Measurements from ENCODE around the gene MAP1B. TPM values are rescaled to one million over a fixed set of nuclear protein-coding genes. Genes with fewer than 3 reads are reported as not detected.

MAP1B gene
- total and polyA plus RNA-seq, 9 of the 15 experiments (the other 6 are each of a cell fraction or from before 2014, with no cell fraction given) = 5.2 to 66.1 (median 17.3) TPM

DNA sequence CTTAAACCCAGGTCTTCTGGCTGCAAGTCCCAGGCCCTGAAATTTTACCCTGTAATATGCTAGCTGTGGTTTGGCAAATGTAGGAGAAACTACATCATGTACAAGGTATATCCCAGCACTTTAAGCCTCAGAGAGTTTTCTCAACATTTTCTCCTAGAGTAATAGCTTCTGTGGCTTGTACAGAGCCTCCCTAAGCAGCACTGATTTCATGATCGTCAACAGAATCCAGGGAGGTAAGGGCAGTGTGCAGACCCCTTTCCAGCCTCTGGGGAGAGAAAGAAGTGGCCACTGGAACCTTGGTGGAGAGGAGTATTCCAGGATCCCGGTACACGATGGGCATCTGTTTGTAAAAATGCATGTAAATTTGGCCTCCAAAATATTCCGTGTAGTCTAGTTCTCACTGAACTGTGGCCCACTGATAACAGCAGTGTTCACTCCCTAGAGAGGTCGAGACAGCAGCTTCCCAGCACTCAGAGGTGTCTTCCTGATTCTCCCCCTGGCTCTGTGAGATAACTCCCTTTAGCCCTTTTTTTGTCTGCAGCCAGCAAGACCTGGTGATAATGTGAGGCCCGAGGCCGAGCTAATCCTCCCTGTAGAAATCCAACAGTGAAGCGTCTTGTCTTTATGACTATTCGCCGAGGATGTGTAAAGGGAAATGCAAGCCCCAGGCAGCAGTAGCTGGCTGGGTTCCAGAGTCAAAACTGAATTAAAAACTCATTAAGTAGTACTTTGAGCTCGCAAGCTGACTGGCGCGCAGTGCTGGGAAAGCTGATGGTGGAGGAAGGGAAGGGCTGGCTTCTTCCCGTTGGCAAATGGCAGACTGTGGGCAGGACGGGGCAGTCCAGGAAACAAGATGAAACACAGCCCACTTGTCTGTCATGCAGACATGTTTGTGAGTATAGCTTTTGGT, 59.0 kb downstream of the MAP1B start (continued):
- TF ChIP-seq SOX6 (IDR thresholded peaks at IDR 0.05) (peak; percentile 85), ZBTB1 (CRISPR knock-in tag; IDR thresholded peaks at IDR 0.05; ENCODE audit: borderline replicate concordance, low read depth) (no peak), KDM2B (CRISPR knock-in tag; IDR thresholded peaks at IDR 0.05) (no peak), SNIP1 (IDR thresholded peaks at IDR 0.05; ENCODE audit: low read depth) (no peak), SRF (CRISPR knock-in tag; IDR thresholded peaks at IDR 0.05) (peak in 1 of 2 experiments; percentile 24; a peak in 1 of 4 replicates)
- TF ChIP-seq, protein P1, sequence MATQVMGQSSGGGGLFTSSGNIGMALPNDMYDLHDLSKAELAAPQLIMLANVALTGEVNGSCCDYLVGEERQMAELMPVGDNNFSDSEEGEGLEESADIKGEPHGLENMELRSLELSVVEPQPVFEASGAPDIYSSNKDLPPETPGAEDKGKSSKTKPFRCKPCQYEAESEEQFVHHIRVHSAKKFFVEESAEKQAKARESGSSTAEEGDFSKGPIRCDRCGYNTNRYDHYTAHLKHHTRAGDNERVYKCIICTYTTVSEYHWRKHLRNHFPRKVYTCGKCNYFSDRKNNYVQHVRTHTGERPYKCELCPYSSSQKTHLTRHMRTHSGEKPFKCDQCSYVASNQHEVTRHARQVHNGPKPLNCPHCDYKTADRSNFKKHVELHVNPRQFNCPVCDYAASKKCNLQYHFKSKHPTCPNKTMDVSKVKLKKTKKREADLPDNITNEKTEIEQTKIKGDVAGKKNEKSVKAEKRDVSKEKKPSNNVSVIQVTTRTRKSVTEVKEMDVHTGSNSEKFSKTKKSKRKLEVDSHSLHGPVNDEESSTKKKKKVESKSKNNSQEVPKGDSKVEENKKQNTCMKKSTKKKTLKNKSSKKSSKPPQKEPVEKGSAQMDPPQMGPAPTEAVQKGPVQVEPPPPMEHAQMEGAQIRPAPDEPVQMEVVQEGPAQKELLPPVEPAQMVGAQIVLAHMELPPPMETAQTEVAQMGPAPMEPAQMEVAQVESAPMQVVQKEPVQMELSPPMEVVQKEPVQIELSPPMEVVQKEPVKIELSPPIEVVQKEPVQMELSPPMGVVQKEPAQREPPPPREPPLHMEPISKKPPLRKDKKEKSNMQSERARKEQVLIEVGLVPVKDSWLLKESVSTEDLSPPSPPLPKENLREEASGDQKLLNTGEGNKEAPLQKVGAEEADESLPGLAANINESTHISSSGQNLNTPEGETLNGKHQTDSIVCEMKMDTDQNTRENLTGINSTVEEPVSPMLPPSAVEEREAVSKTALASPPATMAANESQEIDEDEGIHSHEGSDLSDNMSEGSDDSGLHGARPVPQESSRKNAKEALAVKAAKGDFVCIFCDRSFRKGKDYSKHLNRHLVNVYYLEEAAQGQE (IDR thresholded peaks at IDR 0.05; ENCODE audit: borderline replicate concordance) = no peak
- TF ChIP-seq, protein P1 (CRISPR knock-in tag; IDR thresholded peaks at IDR 0.05; ENCODE audit: low read depth) = no peak
- TF ChIP-seq, protein P2, sequence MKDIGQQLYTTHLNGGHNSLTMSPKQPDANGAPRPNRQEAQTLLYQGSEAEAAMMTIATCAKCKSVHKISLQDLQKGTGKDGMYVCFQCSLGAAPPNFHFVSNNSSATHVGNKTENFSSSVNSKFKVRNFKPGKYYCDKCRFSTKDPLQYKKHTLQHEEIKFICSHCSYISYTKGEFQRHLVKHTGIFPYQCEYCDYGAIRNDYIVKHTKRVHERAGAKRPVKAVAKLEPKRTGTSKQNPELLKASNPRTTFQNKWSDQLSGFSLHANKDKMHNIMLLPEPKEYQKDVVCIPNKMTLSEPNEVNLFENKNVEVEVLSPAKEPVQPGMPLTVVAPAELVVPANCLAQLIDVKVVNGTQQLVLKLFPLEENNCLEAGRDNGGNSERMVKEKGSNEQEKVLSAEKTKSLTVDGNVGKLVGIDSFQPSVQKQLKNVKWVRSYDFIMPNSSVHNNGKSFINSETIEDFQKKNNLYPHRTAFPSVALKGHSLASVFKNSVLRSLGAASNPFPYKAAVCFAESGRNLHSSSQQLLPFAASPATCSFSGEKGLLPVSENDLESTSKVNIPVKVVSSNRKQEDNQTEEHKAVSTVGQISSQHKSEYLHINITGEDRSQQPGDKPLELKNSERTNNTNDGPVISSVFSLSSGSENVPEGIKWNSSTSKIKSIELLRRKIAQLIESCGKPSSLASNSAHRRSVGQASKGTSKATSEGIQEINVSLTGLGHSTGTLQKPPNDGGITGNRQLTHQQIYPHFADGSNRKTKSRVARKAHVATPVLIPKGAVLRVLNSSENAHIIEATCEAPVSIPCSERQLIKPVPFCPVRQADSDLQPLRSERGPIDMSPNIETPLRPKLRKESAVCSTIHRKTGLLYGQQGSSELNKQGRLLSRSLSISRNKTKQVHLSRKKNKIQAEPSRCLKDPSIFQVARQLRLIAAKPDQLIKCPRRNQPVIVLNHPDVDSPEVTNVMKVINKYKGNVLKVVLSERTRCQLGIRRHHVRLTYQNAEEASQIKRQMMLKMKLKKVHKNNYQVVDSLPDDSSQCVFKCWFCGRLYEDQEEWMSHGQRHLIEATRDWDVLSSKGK (CRISPR knock-in tag; IDR thresholded peaks at IDR 0.05) = no peak
- TF ChIP-seq, protein P3, sequence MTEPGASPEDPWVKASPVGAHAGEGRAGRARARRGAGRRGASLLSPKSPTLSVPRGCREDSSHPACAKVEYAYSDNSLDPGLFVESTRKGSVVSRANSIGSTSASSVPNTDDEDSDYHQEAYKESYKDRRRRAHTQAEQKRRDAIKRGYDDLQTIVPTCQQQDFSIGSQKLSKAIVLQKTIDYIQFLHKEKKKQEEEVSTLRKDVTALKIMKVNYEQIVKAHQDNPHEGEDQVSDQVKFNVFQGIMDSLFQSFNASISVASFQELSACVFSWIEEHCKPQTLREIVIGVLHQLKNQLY (CRISPR knock-in tag; conservative IDR thresholded peaks at IDR 0.05) = no peak
- TF ChIP-seq, protein P4, sequence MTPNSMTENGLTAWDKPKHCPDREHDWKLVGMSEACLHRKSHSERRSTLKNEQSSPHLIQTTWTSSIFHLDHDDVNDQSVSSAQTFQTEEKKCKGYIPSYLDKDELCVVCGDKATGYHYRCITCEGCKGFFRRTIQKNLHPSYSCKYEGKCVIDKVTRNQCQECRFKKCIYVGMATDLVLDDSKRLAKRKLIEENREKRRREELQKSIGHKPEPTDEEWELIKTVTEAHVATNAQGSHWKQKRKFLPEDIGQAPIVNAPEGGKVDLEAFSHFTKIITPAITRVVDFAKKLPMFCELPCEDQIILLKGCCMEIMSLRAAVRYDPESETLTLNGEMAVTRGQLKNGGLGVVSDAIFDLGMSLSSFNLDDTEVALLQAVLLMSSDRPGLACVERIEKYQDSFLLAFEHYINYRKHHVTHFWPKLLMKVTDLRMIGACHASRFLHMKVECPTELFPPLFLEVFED (CRISPR knock-in tag; conservative IDR thresholded peaks at IDR 0.05) = no peak

Data from K562 (cell line).